Esophagus muscularis mucosa (tissue), 4 donors: ENCODE data around the gene CTNNA2. TPM values are rescaled to one million over a fixed set of nuclear protein-coding genes. Genes with fewer than 3 reads are reported as not detected.

ENCODE experiments used
- DNase-seq: peaks from one replicate; pipeline ENCODE4 v3.0.0-alpha.2; 2017; ENCODE audit errors: extremely low spot score
- H3K27ac ChIP-seq, 4 donors: fragments of 200-600 bp; sonication (generic); replicated peaks in 1 of 4; 1 replicate in 3 of 4; 2 replicates in 1 of 4; pipeline ENCODE4 v1.5.1; 2016 to 2019; ENCODE audit warnings: mild to moderate bottlenecking in 1 of 4
- H3K27me3 ChIP-seq, 4 donors: fragments of 200-600 bp; sonication (generic); one replicate each; pipeline versions ENCODE4 v1.5.1 to v1.6.0; 2016 to 2019
- H3K36me3 ChIP-seq, 4 donors: fragments of 200-600 bp; sonication (generic); one replicate each; pipeline ENCODE4 v1.5.1; 2016 to 2019
- H3K4me1 ChIP-seq, 4 donors: fragments of 200-600 bp; sonication (generic); one replicate each; pipeline ENCODE4 v1.5.1; 2016 to 2019
- H3K4me3 ChIP-seq, 4 donors: fragments of 200-600 bp; sonication (generic); 1 replicate in 2 of 4; 2 replicates in 2 of 4; pipeline ENCODE4 v1.5.1; 2016 to 2019; ENCODE audit warnings: mild to moderate bottlenecking in 4 of 4, moderate library complexity in 1 of 4
- H3K9me3 ChIP-seq, 4 donors: fragments of 200-600 bp; sonication (generic); 1 replicate in 3 of 4; 2 replicates in 1 of 4; pipeline ENCODE4 v1.5.1; 2016 to 2019
- EP300 ChIP-seq: sonication (generic); formaldehyde crosslinking; IDR thresholded peaks from one replicate; pipeline ENCODE4 v1.6.1; 2017; ENCODE audit warnings: antibody characterized with exemption
- POLR2A ChIP-seq: fragments of 450-650 bp; IDR thresholded peaks from one replicate; pipeline ENCODE4 v1.6.1; 2017; ENCODE audit warnings: antibody characterized with exemption, moderate library complexity, mild to moderate bottlenecking, low read depth
- POLR2AphosphoS5 ChIP-seq, 2 donors: sonication (generic); formaldehyde crosslinking; IDR thresholded peaks; one replicate each; pipeline ENCODE4 v1.6.1; 2017; ENCODE audit warnings: antibody characterized with exemption in 2 of 2
- WGBS: methylation state at CpG from one replicate; pipeline ENCODE4 v1.1.5; 2018; 5-methylcytosine and 5-hydroxymethylcytosine counted together
- intact Hi-C: fragments of 100-400 bp; cut with DNase I; formaldehyde crosslinking; loops from one replicate; pipeline ENCODE4 v1.15.1; 2023
- total RNA-seq, 4 donors: library from RNA; depleted of rRNA; stranded (reverse); fragments of >200 nt; gene quantifications; one replicate each; pipeline versions ENCODE4 v1.1.0 to v1.2.1, GENCODE V29; 2016
- TF ChIP-seq, protein P1 (sequence below), 3 experiments: fragments of 200-600 bp in 2 of 3; fragments of 450-650 bp in 1 of 3; sonication (generic) in 2 of 3; IDR thresholded peaks; one replicate each; pipeline ENCODE4 v1.5.1; 2017 to 2019; ENCODE audit warnings: antibody characterized with exemption in 3 of 3, mild to moderate bottlenecking in 2 of 3, moderate library complexity in 1 of 3

Gene CTNNA2
- total RNA-seq, 4 donors from 2014 or later, result 0.42 to 2.5 (median 1.1) TPM

DNA sequence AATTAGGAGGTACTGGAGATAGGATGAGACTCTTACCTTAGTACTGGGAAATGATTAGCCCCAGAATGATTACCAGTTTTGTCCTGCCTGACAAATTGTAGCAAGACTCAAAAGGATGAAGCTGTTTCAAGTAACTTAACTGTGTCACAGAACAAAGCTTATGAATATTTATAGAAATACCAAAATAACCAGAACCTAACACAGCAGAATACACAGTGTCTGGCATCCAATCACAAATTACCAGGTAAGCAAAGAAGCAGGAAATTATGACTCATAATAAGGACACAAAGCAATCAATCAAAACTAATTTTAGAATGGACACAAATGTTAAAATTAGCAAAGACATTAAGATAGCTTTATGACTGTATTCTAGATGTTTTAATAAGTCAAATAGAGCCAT is 91.9 kb downstream of the CTNNA2 start:
- H3K9me3 ChIP-seq, result no peaks in the 10 kb centered on the region
- no peak for DNase-seq
- intact Hi-C loops, result no loop called here
- no peak overlapping the region for H3K27ac ChIP-seq
- H3K4me1 ChIP-seq, result no peaks in the 10 kb centered on the region
- TF ChIP-seq POLR2AphosphoS5 (IDR thresholded peaks at IDR 0.05) (no peak), EP300 (no peak), POLR2A (no peak)
- TF ChIP-seq, protein P1, sequence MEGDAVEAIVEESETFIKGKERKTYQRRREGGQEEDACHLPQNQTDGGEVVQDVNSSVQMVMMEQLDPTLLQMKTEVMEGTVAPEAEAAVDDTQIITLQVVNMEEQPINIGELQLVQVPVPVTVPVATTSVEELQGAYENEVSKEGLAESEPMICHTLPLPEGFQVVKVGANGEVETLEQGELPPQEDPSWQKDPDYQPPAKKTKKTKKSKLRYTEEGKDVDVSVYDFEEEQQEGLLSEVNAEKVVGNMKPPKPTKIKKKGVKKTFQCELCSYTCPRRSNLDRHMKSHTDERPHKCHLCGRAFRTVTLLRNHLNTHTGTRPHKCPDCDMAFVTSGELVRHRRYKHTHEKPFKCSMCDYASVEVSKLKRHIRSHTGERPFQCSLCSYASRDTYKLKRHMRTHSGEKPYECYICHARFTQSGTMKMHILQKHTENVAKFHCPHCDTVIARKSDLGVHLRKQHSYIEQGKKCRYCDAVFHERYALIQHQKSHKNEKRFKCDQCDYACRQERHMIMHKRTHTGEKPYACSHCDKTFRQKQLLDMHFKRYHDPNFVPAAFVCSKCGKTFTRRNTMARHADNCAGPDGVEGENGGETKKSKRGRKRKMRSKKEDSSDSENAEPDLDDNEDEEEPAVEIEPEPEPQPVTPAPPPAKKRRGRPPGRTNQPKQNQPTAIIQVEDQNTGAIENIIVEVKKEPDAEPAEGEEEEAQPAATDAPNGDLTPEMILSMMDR (IDR thresholded peaks at IDR 0.05), result no peak
- no peak overlapping the region for H3K4me3 ChIP-seq
- no peaks in the 10 kb centered on the region for H3K27me3 ChIP-seq
- H3K36me3 ChIP-seq, result no peaks in the 10 kb centered on the region

DNA sequence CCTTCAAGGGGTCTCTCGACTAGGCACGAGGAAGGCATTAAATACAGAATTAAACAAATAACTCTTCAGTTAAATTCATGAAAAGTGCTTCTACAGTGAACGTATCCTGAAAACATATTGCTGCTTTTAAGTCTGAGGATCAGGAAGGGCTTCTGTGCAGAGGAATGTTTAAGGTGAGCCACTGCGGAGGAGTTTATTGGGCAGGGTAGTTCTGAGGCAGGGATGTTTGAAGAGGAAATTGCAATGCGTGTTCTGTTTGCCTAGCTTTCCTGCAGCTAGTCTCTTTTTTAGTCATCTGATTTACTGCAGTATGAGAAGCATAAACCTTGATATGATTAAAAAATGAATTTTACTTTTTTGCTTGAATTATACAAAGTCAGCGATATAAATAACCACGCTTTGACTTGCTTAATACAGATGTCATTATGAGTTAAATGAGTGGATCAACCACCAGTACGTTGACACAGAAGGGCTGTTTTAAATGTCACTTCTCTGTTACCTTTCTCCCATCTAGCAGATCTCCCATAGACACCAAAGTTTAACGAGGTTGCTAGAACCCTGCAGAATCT is 98.7 kb downstream of the CTNNA2 start:
- intact Hi-C loops, result no loop called here
- H3K27ac ChIP-seq, result no peak overlapping the region
- no peaks in the 10 kb centered on the region for H3K4me1 ChIP-seq
- no peaks in the 10 kb centered on the region for H3K27me3 ChIP-seq
- TF ChIP-seq EP300 (no peak), POLR2AphosphoS5 (IDR thresholded peaks at IDR 0.05) (no peak)
- TF ChIP-seq, protein P1 (IDR thresholded peaks at IDR 0.05), result no peak
- H3K4me3 ChIP-seq, result no peak overlapping the region
- WGBS, result 61% methylated on average over 9 of the region's 9 CpGs
- no peak for DNase-seq
- no peaks in the 10 kb centered on the region for H3K9me3 ChIP-seq
- H3K36me3 ChIP-seq, result no peaks in the 10 kb centered on the region

DNA sequence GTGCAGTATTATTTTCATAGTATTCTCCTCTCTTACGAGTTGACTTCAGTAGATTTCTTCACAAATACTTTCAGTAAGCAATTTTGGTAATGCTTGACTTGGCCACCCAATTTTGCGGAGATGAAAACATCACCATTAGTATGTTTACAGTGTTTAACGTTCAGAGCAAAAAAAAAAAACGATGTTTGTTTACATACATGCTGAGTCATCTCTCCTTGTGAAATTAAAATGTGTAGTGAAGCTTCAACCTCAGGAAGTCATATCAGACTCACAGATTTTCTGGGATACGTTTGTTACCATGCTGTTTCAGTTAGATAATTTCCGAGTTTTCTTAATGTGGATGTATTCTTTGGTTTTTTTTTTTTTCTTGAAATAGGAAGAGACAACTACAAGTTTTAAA is 100.1 kb downstream of the CTNNA2 start:
- H3K9me3 ChIP-seq, result no peaks in the 10 kb centered on the region
- 38% methylated on average over 6 of the region's 6 CpGs for WGBS
- no peak for TF ChIP-seq POLR2AphosphoS5 (IDR thresholded peaks at IDR 0.05)
- TF ChIP-seq, protein P1 (IDR thresholded peaks at IDR 0.05), result no peak
- peaks cover 0 to 5% (median 0%) of the 10 kb centered on the region in 4 donors for H3K27me3 ChIP-seq
- DNase-seq, result no peak
- no peak overlapping the region for H3K4me3 ChIP-seq
- intact Hi-C loops, result no loop called here
- no peak overlapping the region for H3K27ac ChIP-seq
- H3K4me1 ChIP-seq, result no peaks in the 10 kb centered on the region
- no peaks in the 10 kb centered on the region for H3K36me3 ChIP-seq

DNA sequence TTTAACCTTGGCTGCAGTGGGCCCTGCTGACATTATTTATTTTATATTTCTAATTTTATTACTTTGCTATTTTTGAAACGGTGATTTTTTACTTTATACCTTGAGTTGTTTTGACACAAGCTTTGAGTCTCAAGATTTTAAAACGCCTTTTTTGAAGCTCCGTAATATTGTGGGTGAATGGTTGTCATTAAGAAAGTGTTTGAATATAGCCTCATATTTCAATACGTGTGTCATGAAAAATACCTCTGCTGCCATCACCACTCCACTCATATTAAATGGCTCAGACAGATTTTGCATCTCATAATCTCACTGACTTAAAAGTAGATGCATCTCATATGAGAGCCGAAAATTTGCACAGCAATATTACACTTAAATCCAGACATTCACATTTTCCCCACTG is 106.6 kb downstream of the CTNNA2 start:
- WGBS, result 42% methylated on average over 5 of the region's 5 CpGs
- H3K27ac ChIP-seq, result no peak overlapping the region
- DNase-seq, result no peak
- H3K4me3 ChIP-seq, result no peak overlapping the region
- peaks cover 0 to 6% (median 0%) of the 10 kb centered on the region in 4 donors for H3K27me3 ChIP-seq
- no peaks in the 10 kb centered on the region for H3K4me1 ChIP-seq
- H3K36me3 ChIP-seq, result no peaks in the 10 kb centered on the region
- intact Hi-C loops, result no loop called here
- no peaks in the 10 kb centered on the region for H3K9me3 ChIP-seq
- TF ChIP-seq EP300, result no peak
- TF ChIP-seq POLR2AphosphoS5 (IDR thresholded peaks at IDR 0.05), result no peak
- TF ChIP-seq, protein P1 (IDR thresholded peaks at IDR 0.05), result no peak
- no peak for TF ChIP-seq POLR2A

DNA sequence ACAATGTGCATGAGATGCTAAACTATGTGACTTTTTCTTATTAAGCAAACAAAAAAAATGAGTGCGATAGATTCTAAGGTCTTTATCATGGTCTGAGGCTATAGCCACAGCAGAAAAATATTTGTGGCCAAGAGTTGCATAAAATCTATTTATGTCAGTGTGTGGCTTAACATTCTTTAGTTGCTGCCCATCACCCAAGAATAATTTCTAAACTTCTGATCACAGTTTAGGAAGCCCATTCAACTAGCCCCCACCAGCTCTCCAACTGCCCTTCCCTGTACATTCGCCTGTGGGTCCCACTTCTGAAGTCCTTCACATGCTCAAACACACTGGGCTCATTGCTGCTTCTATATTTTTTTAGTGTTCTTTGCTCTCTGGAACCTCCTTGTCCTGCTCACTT is 107.1 kb downstream of the CTNNA2 start:
- TF ChIP-seq EP300 (no peak), POLR2A (no peak), POLR2AphosphoS5 (IDR thresholded peaks at IDR 0.05) (no peak)
- TF ChIP-seq, protein P1 (IDR thresholded peaks at IDR 0.05), result no peak
- Histone ChIP-seq H3K27ac (no peak overlapping the region), H3K9me3 (no peaks in the 10 kb centered on the region), H3K36me3 (no peaks in the 10 kb centered on the region), H3K4me1 (no peaks in the 10 kb centered on the region), H3K4me3 (no peak overlapping the region), H3K27me3 (peaks cover 0 to 9% (median 0%) of the 10 kb centered on the region in 4 donors)
- 74% methylated on average over 2 of the region's 2 CpGs for WGBS
- intact Hi-C loops, result no loop called here
- no peak for DNase-seq
